IMR-90 (cell line): ENCODE measurements around the gene DYNLRB1. TPM values are rescaled to one million over a fixed set of nuclear protein-coding genes. Genes with fewer than 3 reads are reported as not detected.

ENCODE experiments used
- ATAC-seq: fragments of 200-7000 bp; cut with Tn5 transposase; 2 replicates; pipeline ENCODE4 v1.9.1; 2020; ENCODE audit warnings: low read depth, mild to moderate bottlenecking, moderate library complexity
- BruUV-seq: library from RNA; stranded (reverse); fragments of 400-500 nt; replicated peaks from 2 replicates; lab custom pipeline; 2021; lab: Mats Ljungman, UMichigan
- CTCF ChIA-PET: fragments of 300-600 bp; formaldehyde crosslinking; extraction: SDS; loops from one replicate; lab custom pipeline; 2021; ENCODE audit warnings: antibody characterized with exemption; lab: Yijun Ruan, JAX
- POLR2A ChIA-PET: fragments of 300-600 bp; sonication (Branson Sonifier 250); formaldehyde crosslinking; loops from one replicate; lab custom pipeline; 2022; ENCODE audit warnings: antibody characterized with exemption; ENCODE audit not compliant: unreplicated experiment; lab: Charles Lee
- DNase-seq: peaks from one replicate; pipeline ENCODE4 v3.0.0; 2013
- H2AFZ ChIP-seq: replicated peaks from 2 replicates; pipeline ENCODE3; 2013; ENCODE audit warnings: low read length, mild to moderate bottlenecking; ENCODE audit not compliant: poor library complexity
- H2AK5ac ChIP-seq: 2 replicates; pipeline ENCODE4 v1.6.1; 2013; ENCODE audit warnings: low read depth, low read length, inconsistent platforms
- H2AK9ac ChIP-seq: replicated peaks from 2 replicates; pipeline ENCODE3; 2013; ENCODE audit warnings: mild to moderate bottlenecking, low read depth, low read length, moderate library complexity; ENCODE audit not compliant: poor library complexity
- H2BK120ac ChIP-seq: 2 replicates; pipeline ENCODE4 v1.6.1; 2013; ENCODE audit warnings: low read depth, low read length, inconsistent platforms
- H2BK15ac ChIP-seq: 3 replicates; pipeline ENCODE4 v1.6.1; 2013; ENCODE audit warnings: low read depth, low read length, inconsistent platforms
- H2BK20ac ChIP-seq: 2 replicates; pipeline ENCODE4 v1.6.1; 2013; ENCODE audit warnings: low read depth, mild to moderate bottlenecking, inconsistent platforms, low read length, moderate library complexity
- H2BK5ac ChIP-seq: 2 replicates; pipeline ENCODE4 v1.6.1; 2013; ENCODE audit warnings: mild to moderate bottlenecking, low read depth, low read length, inconsistent platforms; ENCODE audit not compliant: poor library complexity, severe bottlenecking
- H3K14ac ChIP-seq: replicated peaks from 2 replicates; pipeline ENCODE4 v1.6.1; 2013; ENCODE audit warnings: low read depth, low read length, inconsistent platforms
- H3K18ac ChIP-seq: 2 replicates; pipeline ENCODE4 v1.6.1; 2013; ENCODE audit warnings: low read depth, low read length, control low read depth
- H3K23ac ChIP-seq: 2 replicates; pipeline ENCODE4 v1.6.1; 2013; ENCODE audit warnings: low read depth, low read length, inconsistent platforms
- H3K27ac ChIP-seq: 2 replicates; pipeline ENCODE4 v1.5.1; 2013; ENCODE audit warnings: mild to moderate bottlenecking, control low read depth, low read length; ENCODE audit not compliant: insufficient read depth
- H3K27me3 ChIP-seq: 2 replicates; pipeline ENCODE4 v1.6.1; 2013; ENCODE audit warnings: low read length; ENCODE audit not compliant: control insufficient read depth, insufficient read depth
- H3K36me3 ChIP-seq: 2 replicates; pipeline ENCODE4 v1.6.1; 2013; ENCODE audit warnings: low read length, mixed read lengths; ENCODE audit not compliant: control insufficient read depth, insufficient read depth
- H3K4ac ChIP-seq: 2 replicates; pipeline ENCODE4 v1.6.1; 2013; ENCODE audit warnings: low read depth, low read length, inconsistent platforms
- H3K4me1 ChIP-seq: 2 replicates; pipeline ENCODE4 v1.6.1; 2013; ENCODE audit warnings: low read length, mixed read lengths; ENCODE audit not compliant: control insufficient read depth, insufficient read depth
- H3K4me2 ChIP-seq: 2 replicates; pipeline ENCODE4 v1.6.1; 2013; ENCODE audit warnings: low read depth, mild to moderate bottlenecking, control low read depth, low read length, moderate library complexity
- H3K4me3 ChIP-seq: 2 replicates; pipeline ENCODE4 v1.5.1; 2013; ENCODE audit warnings: low read depth, mild to moderate bottlenecking, control low read depth, low read length, moderate library complexity; ENCODE audit not compliant: insufficient read depth
- H3K56ac ChIP-seq: 2 replicates; pipeline ENCODE4 v1.6.1; 2013; ENCODE audit warnings: low read length, inconsistent platforms; ENCODE audit not compliant: insufficient read depth; ENCODE audit errors: extremely low read depth
- H3K79me1 ChIP-seq, 2 experiments: 2 replicates each; pipeline ENCODE4 v1.6.1; 2013; ENCODE audit warnings: low read length in 2 of 2, inconsistent platforms in 1 of 2, low read depth in 1 of 2
- H3K9ac ChIP-seq: 2 replicates; pipeline ENCODE4 v1.6.1; 2013; ENCODE audit warnings: low read depth, low read length, control low read depth
- H3K9me1 ChIP-seq: 2 replicates; pipeline ENCODE4 v1.6.1; 2013; ENCODE audit warnings: low read length, inconsistent platforms; ENCODE audit not compliant: insufficient read depth
- H3K9me3 ChIP-seq: 2 replicates; pipeline ENCODE4 v1.6.1; 2013; ENCODE audit warnings: low read length; ENCODE audit not compliant: control insufficient read depth, insufficient read depth
- H4K20me1 ChIP-seq: 2 replicates; pipeline ENCODE4 v1.6.1; 2013; ENCODE audit warnings: low read length, inconsistent platforms; ENCODE audit not compliant: insufficient read depth
- H4K5ac ChIP-seq: 2 replicates; pipeline ENCODE4 v1.6.1; 2013; ENCODE audit warnings: mild to moderate bottlenecking, low read depth, low read length, control low read depth
- H4K8ac ChIP-seq, 2 experiments: 2 replicates each; pipeline ENCODE4 v1.6.1; 2013; ENCODE audit warnings: low read depth in 2 of 2, low read length in 2 of 2, control low read depth in 1 of 2, inconsistent platforms in 1 of 2
- H4K91ac ChIP-seq: 2 replicates; pipeline ENCODE4 v1.6.1; 2013; ENCODE audit warnings: low read depth, low read length, inconsistent platforms; ENCODE audit not compliant: insufficient read depth
- BHLHE40 ChIP-seq: fragments of 150-350 bp; IDR thresholded peaks from 2 replicates; pipeline ENCODE4 v1.6.1; 2016; ENCODE audit warnings: mild to moderate bottlenecking, low read depth, low read length
- CEBPB ChIP-seq: IDR thresholded peaks from 2 replicates; pipeline ENCODE4 v1.6.1; 2012; ENCODE audit warnings: low read depth, low read length, improper control_type of control experiment
- CHD1 ChIP-seq: IDR thresholded peaks from 2 replicates; pipeline ENCODE4 v1.6.1; 2012; ENCODE audit warnings: low read depth, low read length, improper control_type of control experiment
- CTCF ChIP-seq: conservative IDR thresholded peaks from 2 replicates; pipeline ENCODE4 v1.5.1; 2012; ENCODE audit warnings: mild to moderate bottlenecking, low read depth, low read length, improper control_type of control experiment
- ELK1 ChIP-seq: fragments of 150-350 bp; IDR thresholded peaks from 2 replicates; pipeline ENCODE4 v1.6.1; 2016; ENCODE audit warnings: low read depth, mild to moderate bottlenecking, low read length, moderate library complexity, borderline replicate concordance
- FOS ChIP-seq: fragments of 150-350 bp; IDR thresholded peaks from 2 replicates; pipeline ENCODE4 v1.6.1; 2016; ENCODE audit warnings: low read depth, low read length
- MAFK ChIP-seq: IDR thresholded peaks from 2 replicates; pipeline ENCODE4 v1.6.1; 2012; ENCODE audit warnings: low read depth, low read length, improper control_type of control experiment
- MAZ ChIP-seq: IDR thresholded peaks from 2 replicates; pipeline ENCODE4 v1.6.1; 2012; ENCODE audit warnings: low read depth, mild to moderate bottlenecking, low read length, improper control_type of control experiment, moderate library complexity, borderline replicate concordance
- MXI1 ChIP-seq: IDR thresholded peaks from 2 replicates; pipeline ENCODE4 v1.6.1; 2012; ENCODE audit warnings: low read depth, mild to moderate bottlenecking, low read length, moderate library complexity, borderline replicate concordance
- NFE2L2 ChIP-seq: fragments of 150-350 bp; IDR thresholded peaks from 2 replicates; pipeline ENCODE4 v1.6.1; 2016; ENCODE audit warnings: low read depth, mild to moderate bottlenecking, low read length
- POLR2A ChIP-seq: IDR thresholded peaks from 2 replicates; pipeline ENCODE4 v1.6.1; 2012; ENCODE audit warnings: mild to moderate bottlenecking, low read depth, low read length
- RAD21 ChIP-seq: IDR thresholded peaks from 2 replicates; pipeline ENCODE4 v1.6.1; 2012; ENCODE audit warnings: low read length, improper control_type of control experiment
- RCOR1 ChIP-seq: IDR thresholded peaks from 2 replicates; pipeline ENCODE4 v1.6.1; 2012; ENCODE audit warnings: mild to moderate bottlenecking, low read length, improper control_type of control experiment; ENCODE audit not compliant: insufficient replicate concordance
- RFX5 ChIP-seq: IDR thresholded peaks from 2 replicates; pipeline ENCODE4 v1.8.0; 2012; ENCODE audit warnings: low read depth, mild to moderate bottlenecking, low read length, moderate library complexity
- SMC3 ChIP-seq: fragments of 150-350 bp; IDR thresholded peaks from 2 replicates; pipeline ENCODE4 v1.6.1; 2016; ENCODE audit warnings: low read depth, mild to moderate bottlenecking, antibody characterized with exemption, low read length, moderate library complexity
- USF2 ChIP-seq: fragments of 150-350 bp; IDR thresholded peaks from 2 replicates; pipeline ENCODE4 v1.6.1; 2017; ENCODE audit warnings: mild to moderate bottlenecking, antibody characterized with exemption, low read length, low read depth
- WGBS, 2 experiments: methylation state at CpG; one replicate each; pipeline versions ENCODE4 v1.1.5 to v1.1.7; 2013; ENCODE audit warnings: missing lambda C conversion rate in 2 of 2; ENCODE audit not compliant: insufficient read length in 1 of 2; ENCODE audit errors: extremely low coverage in 2 of 2; 5-methylcytosine and 5-hydroxymethylcytosine counted together
- dilution Hi-C: fragments of 300-500 bp; cut with HindIII; formaldehyde crosslinking; loops from one replicate; pipeline ENCODE4 v1.14.3; 2018; ENCODE audit warnings: low sequenced_read_pairs; ENCODE audit not compliant: unreplicated experiment
- in situ Hi-C: fragments of 300-500 bp; cut with MboI; formaldehyde crosslinking; loops from 3 replicates; pipeline ENCODE4 v1.14.3; 2019; ENCODE audit warnings: low sequenced_read_pairs, inconsistent platforms, mixed read lengths
- intact Hi-C: fragments of 100-400 bp; cut with micrococcal nuclease; formaldehyde crosslinking; loops from 2 replicates; pipeline ENCODE4 v1.10.0; 2022
- polyA plus RNA-seq, 3 experiments: library from polyadenylated mRNA; depleted of rRNA; stranded (reverse); fragments of >200 nt; gene quantifications; 2 replicates each; pipeline ENCODE4 v1.2.3, GENCODE V29; 2012; ENCODE audit warnings: low replicate concordance in 1 of 3
- total RNA-seq: library from RNA; depleted of rRNA; stranded (reverse); fragments of >200 nt; gene quantifications from 2 replicates; pipeline ENCODE4 v1.2.3, GENCODE V29; 2012

DYNLRB1 gene
- total and polyA plus RNA-seq, 2 of the 4 experiments (the other 2 are of a cell fraction), result 82.4 to 380 TPM

- ChIA-PET CTCF (no interaction called here), POLR2A (interaction anchor here (0.6 kb wide), 1 partner anchor 507 kb away, joined by 4 read pairs; no protein-coding TSS in a partner anchor)
- Histone ChIP-seq H3K4ac (no peak overlapping the region), H3K9me3 (no peaks in the 10 kb centered on the region), H3K4me1 (peaks cover 15% of the 10 kb centered on the region), H4K5ac (no peak overlapping the region), H2AK9ac (no peak overlapping the region), H4K8ac (no peak overlapping the region), H3K18ac (no peak overlapping the region), H3K9me1 (peaks cover 15% of the 10 kb centered on the region), H3K4me3 (no peak overlapping the region), H4K20me1 (no peaks in the 10 kb centered on the region), H3K4me2 (no peak overlapping the region), H3K36me3 (peaks cover 4% of the 10 kb centered on the region), H2BK5ac (no peak overlapping the region), H3K23ac (no peak overlapping the region), H4K91ac (no peak overlapping the region), H2BK120ac (no peak overlapping the region), H2AFZ (no peak overlapping the region), H2BK15ac (no peak overlapping the region), H2AK5ac (no peak overlapping the region), H2BK20ac (no peak overlapping the region), H3K27me3 (no peaks in the 10 kb centered on the region), H3K79me1 (peaks cover 0 to 3% of the 10 kb centered on the region in 2 experiments; a peak in 2 of 4 replicates), H3K27ac (no peak overlapping the region), H3K56ac (no peak overlapping the region), H3K9ac (no peak overlapping the region), H3K14ac (no peak overlapping the region)
- in situ Hi-C loops (loop anchor here (10.0 kb wide), 1 partner anchor 180 kb away; no protein-coding TSS in a partner anchor), dilution Hi-C loops (no loop called here), intact Hi-C loops (no loop called here)
- DNase-seq, result no peak
- no peak for ATAC-seq
- TF ChIP-seq MXI1 (no peak), MAFK (no peak), SMC3 (no peak), RCOR1 (no peak), ELK1 (no peak), RAD21 (no peak), CEBPB (no peak), NFE2L2 (no peak), RFX5 (no peak), USF2 (no peak), MAZ (no peak), BHLHE40 (no peak), CTCF (no peak), POLR2A (no peak), CHD1 (no peak), FOS (no peak)
- no TSS peak for BruUV-seq
- 100% methylated on average over 4 of the region's 5 CpGs; no CpG with 5 or more reads in 1 of the 2 experiments for WGBS, 2 experiments
Observed at GRCh38 chr20:34585019-34585418, 68.8 kb downstream of the DYNLRB1 start.
